B cell (primary cell): ENCODE measurements around the gene SLC25A38.

Source experiments
- CTCF ChIP-seq: fragments of 200-600 bp; IDR thresholded peaks from one replicate; pipeline ENCODE4 v1.8.0; 2022; ENCODE audit warnings: antibody characterized with exemption, mild to moderate bottlenecking
- EZH2 ChIP-seq: IDR thresholded peaks from 2 replicates; pipeline ENCODE4 v1.6.1; 2012; ENCODE audit warnings: borderline replicate concordance, low read depth, mild to moderate bottlenecking, moderate library complexity, low read length; ENCODE audit not compliant: insufficient read depth, poor library complexity, severe bottlenecking

DNA sequence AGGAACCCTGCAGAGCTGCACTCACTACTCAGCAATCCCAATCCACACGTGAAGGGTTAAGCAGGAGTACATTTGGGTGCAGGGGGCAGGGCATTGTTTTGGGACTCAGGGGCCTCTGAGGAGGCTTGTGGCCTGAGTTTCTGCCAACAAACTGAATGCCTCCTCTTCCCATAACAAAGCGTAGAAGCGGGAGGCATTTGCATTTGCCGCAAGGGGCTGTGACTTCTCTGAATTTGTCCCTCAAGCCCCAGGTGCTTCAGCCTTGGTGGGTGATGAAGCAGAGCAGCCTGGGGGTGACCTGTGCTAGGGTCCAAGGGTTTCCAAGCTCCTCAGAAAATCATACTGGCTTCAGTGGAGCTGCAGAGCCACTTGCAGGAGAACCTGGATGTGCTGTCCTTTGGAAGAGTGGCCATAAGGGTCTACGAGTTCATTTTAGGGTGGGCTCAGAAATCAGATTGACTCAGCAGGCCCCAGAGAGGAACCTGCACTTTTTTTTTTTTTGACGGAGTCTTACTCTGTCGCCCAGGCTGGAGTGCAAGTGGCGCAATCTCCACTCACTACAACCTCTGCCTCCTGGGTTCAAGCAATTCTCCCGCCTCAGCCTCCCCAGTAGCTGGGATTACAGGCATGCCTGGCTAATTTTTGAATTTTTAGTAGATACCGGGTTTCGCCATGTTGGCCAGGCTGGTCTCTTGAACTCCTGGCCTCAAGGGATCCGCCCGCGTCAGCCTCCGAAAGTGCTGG, 21.9 kb downstream of the SLC25A38 start:
- TF ChIP-seq CTCF (no peak), EZH2 (no peak)
